ENCODE results near the gene JMJD6. TPM values are rescaled to one million over a fixed set of nuclear protein-coding genes. Genes with fewer than 3 reads are reported as not detected.

Gene JMJD6
- total RNA-seq, 2 experiments from 2014 or later, result 77.9 to 80.3 TPM

DNA sequence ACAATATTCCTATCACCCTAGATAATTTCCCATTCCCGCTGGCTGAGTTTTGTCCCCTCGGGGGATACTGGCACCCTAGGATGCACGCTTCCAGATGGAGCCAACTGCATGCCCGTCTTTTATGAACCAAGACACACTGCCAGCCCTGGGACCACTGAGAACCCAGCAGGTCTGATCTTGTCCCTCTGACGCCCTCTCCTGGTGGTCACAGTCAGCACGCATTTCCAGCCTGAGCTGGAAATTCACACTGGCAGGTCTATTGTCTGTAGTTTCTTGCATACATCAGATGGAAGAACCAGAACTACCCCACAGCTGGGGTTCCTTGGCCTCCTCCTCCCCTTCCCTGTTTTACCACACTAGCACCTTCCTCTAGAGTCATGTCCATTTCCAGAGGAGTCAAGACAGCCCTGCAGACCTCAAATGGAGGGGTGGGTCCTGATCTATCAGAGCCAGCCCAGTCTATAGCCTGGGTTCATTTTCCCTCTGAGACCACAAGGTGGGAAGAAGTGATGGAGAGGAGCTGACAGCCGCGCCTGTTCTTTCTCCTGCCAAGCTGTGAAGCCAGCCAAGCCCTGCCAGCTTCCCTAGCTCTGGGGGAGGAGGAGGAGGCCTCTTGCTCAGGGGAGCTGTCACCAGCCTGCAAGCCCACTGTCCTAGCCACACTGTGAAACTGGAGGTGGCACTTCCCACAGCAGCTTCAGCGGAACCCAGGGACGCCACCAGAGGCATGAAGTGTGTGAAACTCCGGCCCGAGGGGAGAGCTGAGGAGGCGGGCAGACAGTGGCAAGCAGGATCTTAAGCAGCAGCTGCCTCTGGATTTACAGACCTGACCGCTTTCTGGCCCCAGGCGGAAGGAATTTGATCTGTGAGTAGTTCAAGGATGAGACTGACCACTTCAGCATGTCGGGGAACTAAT lies 44.9 kb downstream of the JMJD6 start:
- ChIA-PET POLR2A (interaction anchor here (0.6 to 1.2 kb wide), 4 partner anchors 10 to 329 kb away, joined by 3 to 4 read pairs (median 4); no protein-coding TSS in a partner anchor), CTCF (interaction anchor here (0.6 to 3.3 kb wide), 43 partner anchors 9 to 179 kb away, joined by 3 to 41 read pairs (median 4); partner anchors contain the start of genes MXRA7, PRCD and ST6GALNAC1)
- TF ChIP-seq, protein P1, sequence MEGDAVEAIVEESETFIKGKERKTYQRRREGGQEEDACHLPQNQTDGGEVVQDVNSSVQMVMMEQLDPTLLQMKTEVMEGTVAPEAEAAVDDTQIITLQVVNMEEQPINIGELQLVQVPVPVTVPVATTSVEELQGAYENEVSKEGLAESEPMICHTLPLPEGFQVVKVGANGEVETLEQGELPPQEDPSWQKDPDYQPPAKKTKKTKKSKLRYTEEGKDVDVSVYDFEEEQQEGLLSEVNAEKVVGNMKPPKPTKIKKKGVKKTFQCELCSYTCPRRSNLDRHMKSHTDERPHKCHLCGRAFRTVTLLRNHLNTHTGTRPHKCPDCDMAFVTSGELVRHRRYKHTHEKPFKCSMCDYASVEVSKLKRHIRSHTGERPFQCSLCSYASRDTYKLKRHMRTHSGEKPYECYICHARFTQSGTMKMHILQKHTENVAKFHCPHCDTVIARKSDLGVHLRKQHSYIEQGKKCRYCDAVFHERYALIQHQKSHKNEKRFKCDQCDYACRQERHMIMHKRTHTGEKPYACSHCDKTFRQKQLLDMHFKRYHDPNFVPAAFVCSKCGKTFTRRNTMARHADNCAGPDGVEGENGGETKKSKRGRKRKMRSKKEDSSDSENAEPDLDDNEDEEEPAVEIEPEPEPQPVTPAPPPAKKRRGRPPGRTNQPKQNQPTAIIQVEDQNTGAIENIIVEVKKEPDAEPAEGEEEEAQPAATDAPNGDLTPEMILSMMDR (IDR thresholded peaks at IDR 0.05), result peak; percentile 81
- H3K27ac Mint-ChIP-seq, result no peak overlapping the region
- DNase-seq (peak; percentile 87), ATAC-seq (peak; percentile 80)
- no peak overlapping the region for H3K4me3 Mint-ChIP-seq
- no peaks in the 10 kb centered on the region for H3K27me3 Mint-ChIP-seq
- intact Hi-C loops (cut with micrococcal nuclease), result no loop called here
- H3K4me1 Mint-ChIP-seq (ENCODE audit: low read depth), result peaks cover 5% of the 10 kb centered on the region
- H3K36me3 Mint-ChIP-seq (ENCODE audit: low read depth), result no peaks in the 10 kb centered on the region
- H3K9me3 Mint-ChIP-seq, result no peaks in the 10 kb centered on the region

DNA sequence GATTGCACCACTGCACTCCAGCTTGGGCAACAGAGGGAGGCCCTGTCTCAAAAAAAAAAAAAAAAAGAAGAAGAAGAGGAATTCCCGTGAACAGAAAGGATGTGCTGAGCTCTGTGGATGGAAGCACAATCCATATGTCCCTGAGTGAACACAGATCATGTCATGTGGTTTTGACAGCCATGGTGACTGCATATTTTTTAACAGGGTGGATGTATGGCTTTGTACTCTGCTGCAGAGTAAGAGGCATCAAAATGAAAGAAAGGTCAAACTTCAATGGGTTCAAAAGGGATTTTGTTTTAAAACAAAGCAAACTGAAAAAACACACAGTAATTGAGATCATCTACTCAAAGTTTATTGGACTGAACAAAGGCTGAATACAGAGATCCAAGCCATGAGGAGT lies 47.2 kb downstream of the JMJD6 start:
- intact Hi-C loops (cut with micrococcal nuclease), result no loop called here
- H3K4me3 Mint-ChIP-seq, result no peak overlapping the region
- no peaks in the 10 kb centered on the region for H3K27me3 Mint-ChIP-seq
- CTCF ChIA-PET, result interaction anchor here (0.9 kb wide), 1 partner anchor 55 kb away, joined by 3 read pairs; no protein-coding TSS in a partner anchor
- H3K36me3 Mint-ChIP-seq (ENCODE audit: low read depth), result no peaks in the 10 kb centered on the region
- H3K9me3 Mint-ChIP-seq, result no peaks in the 10 kb centered on the region
- ATAC-seq (no peak), DNase-seq (no peak)
- H3K27ac Mint-ChIP-seq, result no peak overlapping the region
- POLR2A ChIA-PET, result no interaction called here
- H3K4me1 Mint-ChIP-seq (ENCODE audit: low read depth), result peaks cover 5% of the 10 kb centered on the region
- TF ChIP-seq, protein P1 (IDR thresholded peaks at IDR 0.05), result no peak

DNA sequence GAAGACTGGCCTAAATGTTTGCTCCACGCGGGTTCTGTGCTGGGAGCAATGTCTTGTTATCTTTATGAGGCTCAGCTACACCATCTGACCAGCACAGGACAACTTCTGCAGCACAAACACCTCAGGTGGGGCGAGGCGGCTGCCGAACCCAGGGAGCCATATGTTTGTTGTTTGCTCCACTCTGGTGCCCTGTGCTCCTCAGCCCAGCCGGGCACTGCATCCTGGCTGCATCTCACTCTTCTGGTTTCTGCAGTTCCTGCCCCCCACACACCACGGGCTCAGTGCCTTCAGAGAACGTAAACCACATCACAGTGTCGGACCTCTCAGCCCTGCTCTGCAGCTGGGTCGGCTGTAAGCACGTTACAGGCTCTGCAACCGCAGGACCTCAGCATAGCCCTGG lies 48.1 kb downstream of the JMJD6 start:
- no peaks in the 10 kb centered on the region for H3K36me3 Mint-ChIP-seq (ENCODE audit: low read depth)
- intact Hi-C loops (cut with micrococcal nuclease), result no loop called here
- H3K4me1 Mint-ChIP-seq (ENCODE audit: low read depth), result peaks cover 9% of the 10 kb centered on the region
- H3K27ac Mint-ChIP-seq, result no peak overlapping the region
- ChIA-PET CTCF (interaction anchor here (1.4 to 1.7 kb wide), 2 partner anchors 54 to 155 kb away, joined by 8 to 9 read pairs; no protein-coding TSS in a partner anchor), POLR2A (interaction anchor here (0.8 to 0.9 kb wide), 2 partner anchors 111 to 121 kb away, joined by 3 to 5 read pairs; no protein-coding TSS in a partner anchor)
- no peaks in the 10 kb centered on the region for H3K27me3 Mint-ChIP-seq
- ATAC-seq (peak; percentile 77), DNase-seq (peak; percentile 67)
- TF ChIP-seq, protein P1 (IDR thresholded peaks at IDR 0.05), result no peak
- no peak overlapping the region for H3K4me3 Mint-ChIP-seq
- no peaks in the 10 kb centered on the region for H3K9me3 Mint-ChIP-seq

DNA sequence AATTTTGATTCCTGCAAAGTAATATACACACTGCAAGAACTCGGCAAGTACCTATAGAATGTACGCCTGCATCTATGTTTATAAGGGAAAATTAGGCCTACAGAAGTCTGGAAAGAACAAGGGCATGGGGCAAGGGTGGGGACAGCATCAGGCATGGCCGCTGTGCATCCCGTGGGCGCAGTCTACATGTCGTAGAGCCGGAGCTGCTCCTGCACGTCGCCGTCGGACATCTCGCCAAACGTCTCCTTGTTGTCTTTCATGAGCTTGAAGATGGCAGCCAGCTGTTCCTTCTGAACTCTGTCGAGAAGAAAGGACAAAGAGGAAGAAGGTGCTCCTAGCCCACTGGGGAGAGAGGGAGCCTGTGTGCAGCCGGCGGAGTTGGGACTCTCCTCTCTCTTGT lies 49.0 kb downstream of the JMJD6 start:
- H3K9me3 Mint-ChIP-seq, result no peaks in the 10 kb centered on the region
- DNase-seq, result no peak
- no peak for ATAC-seq
- intact Hi-C loops (cut with micrococcal nuclease), result no loop called here
- TF ChIP-seq, protein P1 (IDR thresholded peaks at IDR 0.05), result no peak
- CTCF ChIA-PET, result interaction anchor here (1.1 to 1.7 kb wide), 3 partner anchors 39 to 155 kb away, joined by 3 to 9 read pairs (median 8); no protein-coding TSS in a partner anchor
- H3K36me3 Mint-ChIP-seq (ENCODE audit: low read depth), result no peaks in the 10 kb centered on the region
- H3K4me1 Mint-ChIP-seq (ENCODE audit: low read depth), result peaks cover 17% of the 10 kb centered on the region
- POLR2A ChIA-PET, result interaction anchor here (0.6 to 0.9 kb wide), 2 partner anchors 82 to 120 kb away, joined by 3 read pairs; no protein-coding TSS in a partner anchor
- no peak overlapping the region for H3K27ac Mint-ChIP-seq
- no peak overlapping the region for H3K4me3 Mint-ChIP-seq
- H3K27me3 Mint-ChIP-seq, result no peaks in the 10 kb centered on the region
